ENCODE data around the gene KIF6.

Gene KIF6

DNA sequence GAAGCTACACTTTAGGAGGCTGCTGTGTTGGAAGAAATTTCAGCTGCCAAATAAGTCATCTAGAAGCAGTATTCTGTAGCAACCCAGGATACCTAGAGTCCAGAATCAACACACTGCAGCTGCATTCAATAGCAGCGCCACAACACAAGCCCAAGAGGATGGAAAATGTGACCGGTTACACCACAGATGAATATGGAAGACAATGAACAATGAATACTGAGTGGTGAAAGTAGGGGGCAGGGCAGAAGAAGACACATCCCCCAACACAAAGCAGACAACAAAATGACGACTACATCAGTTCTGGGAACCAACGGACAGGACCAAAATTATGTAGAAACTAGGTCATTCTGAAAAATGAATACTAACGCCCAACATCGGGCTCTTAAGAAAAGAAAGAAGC is 38.2 kb downstream of the KIF6 start:
- ChIA-PET POLR2A (no interaction called here), CTCF (interaction anchor here (0.7 kb wide), 1 partner anchor 397 kb away, joined by 3 read pairs; no protein-coding TSS in a partner anchor)
- no peak overlapping the region for H3K4me3 ChIP-seq (ENCODE audit: low read depth, low read length)
- H3K36me3 ChIP-seq (ENCODE audit: control insufficient read depth in 2 of 2, insufficient read depth in 1 of 2, low read length in 2 of 2): no peaks in the 10 kb centered on the region
- TF ChIP-seq, protein P1, sequence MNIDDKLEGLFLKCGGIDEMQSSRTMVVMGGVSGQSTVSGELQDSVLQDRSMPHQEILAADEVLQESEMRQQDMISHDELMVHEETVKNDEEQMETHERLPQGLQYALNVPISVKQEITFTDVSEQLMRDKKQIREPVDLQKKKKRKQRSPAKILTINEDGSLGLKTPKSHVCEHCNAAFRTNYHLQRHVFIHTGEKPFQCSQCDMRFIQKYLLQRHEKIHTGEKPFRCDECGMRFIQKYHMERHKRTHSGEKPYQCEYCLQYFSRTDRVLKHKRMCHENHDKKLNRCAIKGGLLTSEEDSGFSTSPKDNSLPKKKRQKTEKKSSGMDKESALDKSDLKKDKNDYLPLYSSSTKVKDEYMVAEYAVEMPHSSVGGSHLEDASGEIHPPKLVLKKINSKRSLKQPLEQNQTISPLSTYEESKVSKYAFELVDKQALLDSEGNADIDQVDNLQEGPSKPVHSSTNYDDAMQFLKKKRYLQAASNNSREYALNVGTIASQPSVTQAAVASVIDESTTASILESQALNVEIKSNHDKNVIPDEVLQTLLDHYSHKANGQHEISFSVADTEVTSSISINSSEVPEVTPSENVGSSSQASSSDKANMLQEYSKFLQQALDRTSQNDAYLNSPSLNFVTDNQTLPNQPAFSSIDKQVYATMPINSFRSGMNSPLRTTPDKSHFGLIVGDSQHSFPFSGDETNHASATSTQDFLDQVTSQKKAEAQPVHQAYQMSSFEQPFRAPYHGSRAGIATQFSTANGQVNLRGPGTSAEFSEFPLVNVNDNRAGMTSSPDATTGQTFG (tag by site-specific recombination; IDR thresholded peaks at IDR 0.05; ENCODE audit: borderline replicate concordance): no peak
- no peak for TF ChIP-seq ZNF530 (tag by site-specific recombination; IDR thresholded peaks at IDR 0.05; ENCODE audit: low read depth)
- TF ChIP-seq ZNF239 (tag by site-specific recombination; IDR thresholded peaks at IDR 0.05): no peak
- no peak for TF ChIP-seq ZNF311 (tag by site-specific recombination; IDR thresholded peaks at IDR 0.05; ENCODE audit: borderline replicate concordance)
- TF ChIP-seq, protein P2, sequence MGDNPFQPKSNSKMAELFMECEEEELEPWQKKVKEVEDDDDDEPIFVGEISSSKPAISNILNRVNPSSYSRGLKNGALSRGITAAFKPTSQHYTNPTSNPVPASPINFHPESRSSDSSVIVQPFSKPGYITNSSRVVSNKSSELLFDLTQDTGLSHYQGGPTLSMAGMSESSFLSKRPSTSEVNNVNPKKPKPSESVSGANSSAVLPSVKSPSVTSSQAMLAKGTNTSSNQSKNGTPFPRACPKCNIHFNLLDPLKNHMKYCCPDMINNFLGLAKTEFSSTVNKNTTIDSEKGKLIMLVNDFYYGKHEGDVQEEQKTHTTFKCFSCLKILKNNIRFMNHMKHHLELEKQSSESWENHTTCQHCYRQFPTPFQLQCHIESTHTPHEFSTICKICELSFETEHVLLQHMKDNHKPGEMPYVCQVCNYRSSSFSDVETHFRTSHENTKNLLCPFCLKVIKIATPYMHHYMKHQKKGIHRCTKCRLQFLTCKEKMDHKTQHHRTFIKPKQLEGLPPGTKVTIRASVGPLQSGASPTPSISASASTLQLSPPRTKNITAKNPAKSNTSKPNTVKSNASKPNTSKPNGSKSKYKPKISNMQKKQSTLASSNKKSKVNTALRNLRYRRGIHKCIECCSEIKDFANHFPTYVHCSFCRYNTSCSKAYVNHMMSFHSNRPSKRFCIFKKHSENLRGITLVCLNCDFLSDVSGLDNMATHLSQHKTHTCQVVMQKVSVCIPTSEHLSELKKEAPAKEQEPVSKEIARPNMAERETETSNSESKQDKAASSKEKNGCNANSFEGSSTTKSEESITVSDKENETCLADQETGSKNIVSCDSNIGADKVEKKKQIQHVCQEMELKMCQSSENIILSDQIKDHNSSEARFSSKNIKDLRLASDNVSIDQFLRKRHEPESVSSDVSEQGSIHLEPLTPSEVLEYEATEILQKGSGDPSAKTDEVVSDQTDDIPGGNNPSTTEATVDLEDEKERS (tag by site-specific recombination; IDR thresholded peaks at IDR 0.05): no peak
- TF ChIP-seq ZNF24 (tag by site-specific recombination; IDR thresholded peaks at IDR 0.05): no peak
- TF ChIP-seq ZBTB48 (tag by site-specific recombination; IDR thresholded peaks at IDR 0.05): no peak
- TF ChIP-seq ZNF707 (tag by site-specific recombination; IDR thresholded peaks at IDR 0.05): no peak
- TF ChIP-seq, protein P3, sequence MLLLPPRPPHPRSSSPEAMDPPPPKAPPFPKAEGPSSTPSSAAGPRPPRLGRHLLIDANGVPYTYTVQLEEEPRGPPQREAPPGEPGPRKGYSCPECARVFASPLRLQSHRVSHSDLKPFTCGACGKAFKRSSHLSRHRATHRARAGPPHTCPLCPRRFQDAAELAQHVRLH (tag by site-specific recombination; IDR thresholded peaks at IDR 0.05): no peak
- no peak for TF ChIP-seq ZNF146 (tag by site-specific recombination; IDR thresholded peaks at IDR 0.05)
- TF ChIP-seq ZNF19 (tag by site-specific recombination; IDR thresholded peaks at IDR 0.05; ENCODE audit: low read depth): no peak
- no peak for TF ChIP-seq OVOL3 (tag by site-specific recombination; IDR thresholded peaks at IDR 0.05)
- TF ChIP-seq SCRT2 (tag by site-specific recombination; IDR thresholded peaks at IDR 0.05): no peak
- no peak for TF ChIP-seq ZNF48 (tag by site-specific recombination; IDR thresholded peaks at IDR 0.05)
- TF ChIP-seq ZNF768 (tag by site-specific recombination; IDR thresholded peaks at IDR 0.05): no peak
- no peak for TF ChIP-seq ZNF677 (tag by site-specific recombination; IDR thresholded peaks at IDR 0.05)
- no peak for TF ChIP-seq SALL2 (tag by site-specific recombination; IDR thresholded peaks at IDR 0.05; ENCODE audit: borderline replicate concordance)
- no peak for TF ChIP-seq ZNF2 (tag by site-specific recombination; IDR thresholded peaks at IDR 0.05)
- TF ChIP-seq ZNF157 (tag by site-specific recombination; IDR thresholded peaks at IDR 0.05): no peak
- TF ChIP-seq GFI1B (tag by site-specific recombination; IDR thresholded peaks at IDR 0.05): no peak
- no peak overlapping the region for H3K27ac ChIP-seq (ENCODE audit: extremely low read depth, low read depth, low read length)
- peaks cover 12% of the 10 kb centered on the region for H3K4me1 ChIP-seq (ENCODE audit: control insufficient read depth, insufficient read depth, low read length)
- H3K9me3 ChIP-seq (ENCODE audit: control insufficient read depth, insufficient read depth, low read depth, low read length): no peaks in the 10 kb centered on the region

DNA sequence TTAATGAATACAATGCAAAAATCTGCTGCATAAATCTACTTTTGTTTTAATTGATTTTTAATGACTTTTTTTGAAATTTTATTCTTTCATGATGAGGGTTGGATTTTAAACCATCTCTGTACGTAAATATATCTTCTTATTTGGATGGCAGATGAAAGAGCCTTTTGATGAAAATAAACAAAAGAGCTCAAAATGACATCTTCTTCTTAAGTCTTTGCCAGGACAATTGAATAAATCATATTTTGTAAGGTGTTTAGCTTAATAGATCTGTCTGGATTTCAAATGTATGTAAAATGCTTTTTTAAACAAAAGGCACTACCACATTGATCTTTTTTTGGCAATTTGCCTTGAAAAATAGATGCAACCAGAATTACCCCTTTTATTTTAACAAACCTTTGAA is 39.3 kb downstream of the KIF6 start:
- Histone ChIP-seq H3K27ac (ENCODE audit: extremely low read depth, low read depth, low read length) (no peak overlapping the region), H3K9me3 (ENCODE audit: control insufficient read depth, insufficient read depth, low read depth, low read length) (no peaks in the 10 kb centered on the region), H3K4me1 (ENCODE audit: control insufficient read depth, insufficient read depth, low read length) (peaks cover 12% of the 10 kb centered on the region), H3K36me3 (ENCODE audit: control insufficient read depth in 2 of 2, insufficient read depth in 1 of 2, low read length in 2 of 2) (no peaks in the 10 kb centered on the region), H3K4me3 (ENCODE audit: low read depth, low read length) (no peak overlapping the region)
- ChIA-PET POLR2A (no interaction called here), CTCF (interaction anchor here (0.7 kb wide), 1 partner anchor 13 kb away, joined by 3 read pairs; no protein-coding TSS in a partner anchor)
- TF ChIP-seq FEZF1 (tag by site-specific recombination; IDR thresholded peaks at IDR 0.05) (no peak), BCL11B (tag by site-specific recombination; IDR thresholded peaks at IDR 0.05; ENCODE audit: low read depth) (no peak), ZNF132 (tag by site-specific recombination; IDR thresholded peaks at IDR 0.05; ENCODE audit: borderline replicate concordance) (no peak), ZNF140 (tag by site-specific recombination; IDR thresholded peaks at IDR 0.05) (no peak)
- TF ChIP-seq, protein P4, sequence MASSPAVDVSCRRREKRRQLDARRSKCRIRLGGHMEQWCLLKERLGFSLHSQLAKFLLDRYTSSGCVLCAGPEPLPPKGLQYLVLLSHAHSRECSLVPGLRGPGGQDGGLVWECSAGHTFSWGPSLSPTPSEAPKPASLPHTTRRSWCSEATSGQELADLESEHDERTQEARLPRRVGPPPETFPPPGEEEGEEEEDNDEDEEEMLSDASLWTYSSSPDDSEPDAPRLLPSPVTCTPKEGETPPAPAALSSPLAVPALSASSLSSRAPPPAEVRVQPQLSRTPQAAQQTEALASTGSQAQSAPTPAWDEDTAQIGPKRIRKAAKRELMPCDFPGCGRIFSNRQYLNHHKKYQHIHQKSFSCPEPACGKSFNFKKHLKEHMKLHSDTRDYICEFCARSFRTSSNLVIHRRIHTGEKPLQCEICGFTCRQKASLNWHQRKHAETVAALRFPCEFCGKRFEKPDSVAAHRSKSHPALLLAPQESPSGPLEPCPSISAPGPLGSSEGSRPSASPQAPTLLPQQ (tag by site-specific recombination; IDR thresholded peaks at IDR 0.05): no peak
